GM23338 (cell line): Measurements from ENCODE around the gene HSPD1. TPM values are rescaled to one million over a fixed set of nuclear protein-coding genes. Genes with fewer than 3 reads are reported as not detected.

Experiments used
- ATAC-seq: fragments of 200-7000 bp; cut with Tn5 transposase; 3 replicates; pipeline ENCODE4 v1.9.1; 2020
- DNase-seq: peaks from one replicate; pipeline ENCODE4 v3.0.0-alpha.2; 2015; ENCODE audit warnings: low spot score
- H2AFZ ChIP-seq: fragments of 200-600 bp; sonication (generic); 2 replicates; pipeline ENCODE4 v1.8.0; 2016; ENCODE audit warnings: antibody characterized with exemption, mild to moderate bottlenecking, moderate library complexity
- H3F3A ChIP-seq: fragments of 200-600 bp; sonication (generic); replicated peaks from 2 replicates; pipeline ENCODE4 v1.8.0; 2017; ENCODE audit warnings: antibody characterized with exemption, mixed run types, low read depth
- H3K27ac ChIP-seq: fragments of 200-600 bp; sonication (generic); 2 replicates; pipeline ENCODE4 v1.6.1; 2016; ENCODE audit warnings: low read depth
- H3K27me3 ChIP-seq: fragments of 200-600 bp; sonication (generic); 2 replicates; pipeline ENCODE4 v1.8.0; 2016; ENCODE audit warnings: mild to moderate bottlenecking, mixed run types, moderate library complexity; ENCODE audit not compliant: insufficient read depth
- H3K36me3 ChIP-seq: fragments of 200-600 bp; sonication (generic); 2 replicates; pipeline ENCODE4 v1.8.0; 2016; ENCODE audit warnings: mild to moderate bottlenecking; ENCODE audit not compliant: insufficient read depth
- H3K4me1 ChIP-seq: fragments of 200-600 bp; sonication (generic); 2 replicates; pipeline ENCODE4 v1.8.0; 2016; ENCODE audit warnings: mild to moderate bottlenecking, moderate library complexity; ENCODE audit not compliant: insufficient read depth
- H3K4me2 ChIP-seq: fragments of 200-600 bp; sonication (generic); 2 replicates; pipeline ENCODE4 v1.7.1; 2017; ENCODE audit warnings: mixed run types
- H3K4me3 ChIP-seq: fragments of 200-600 bp; sonication (generic); 2 replicates; pipeline ENCODE4 v1.6.1; 2016; ENCODE audit warnings: mixed run types
- H3K79me2 ChIP-seq: fragments of 200-600 bp; sonication (generic); replicated peaks from 2 replicates; pipeline ENCODE4 v1.8.0; 2017; ENCODE audit warnings: mild to moderate bottlenecking; ENCODE audit not compliant: insufficient read depth
- H3K9me2 ChIP-seq: fragments of 200-600 bp; sonication (generic); 2 replicates; pipeline ENCODE4 v1.8.0; 2017; ENCODE audit not compliant: insufficient read depth
- H4K20me1 ChIP-seq: fragments of 200-600 bp; sonication (generic); replicated peaks from 2 replicates; pipeline ENCODE4 v1.8.0; 2017; ENCODE audit warnings: mild to moderate bottlenecking; ENCODE audit not compliant: insufficient read depth
- H3K27ac Mint-ChIP-seq: 2 replicates; pipeline ENCODE4 v1.8.0; 2020; ENCODE audit warnings: inconsistent platforms, mild to moderate bottlenecking, moderate library complexity, mixed read lengths
- H3K27me3 Mint-ChIP-seq: 3 replicates; pipeline ENCODE4 v1.8.0; 2022; ENCODE audit warnings: low read depth, mild to moderate bottlenecking, moderate library complexity, mixed read lengths, inconsistent platforms; ENCODE audit not compliant: insufficient read depth, poor library complexity
- H3K36me3 Mint-ChIP-seq: 3 replicates; pipeline ENCODE4 v1.8.0; 2021; ENCODE audit warnings: low read depth, mild to moderate bottlenecking, inconsistent platforms, moderate library complexity, mixed read lengths
- H3K4me1 Mint-ChIP-seq: 3 replicates; pipeline ENCODE4 v1.8.0; 2020; ENCODE audit warnings: mild to moderate bottlenecking, inconsistent platforms, mixed read lengths
- H3K4me3 Mint-ChIP-seq: 3 replicates; pipeline ENCODE4 v1.8.0; 2021; ENCODE audit warnings: moderate library complexity, mild to moderate bottlenecking, inconsistent platforms, mixed read lengths
- H3K9me3 Mint-ChIP-seq: 3 replicates; pipeline ENCODE4 v1.8.0; 2020; ENCODE audit warnings: moderate library complexity, mild to moderate bottlenecking, inconsistent platforms, mixed read lengths
- CREB1 ChIP-seq: fragments of 250-450 bp; sonication (Bioruptor Pico); IDR thresholded peaks from 2 replicates; pipeline ENCODE4 v1.5.0; 2020; ENCODE audit warnings: low read depth, mild to moderate bottlenecking, moderate library complexity
- CTCF ChIP-seq, 2 experiments: fragments of 200-600 bp in 1 of 2; sonication (generic) in 1 of 2; conservative IDR thresholded peaks; 2 replicates each; pipeline versions ENCODE4 v1.5.1 to v1.6.1; 2016 to 2017; ENCODE audit warnings: antibody characterized with exemption in 2 of 2, low read depth in 2 of 2, mild to moderate bottlenecking in 2 of 2, moderate library complexity in 1 of 2
- ETS1 ChIP-seq: IDR thresholded peaks from 2 replicates; pipeline ENCODE4 v1.6.1; 2016; ENCODE audit warnings: antibody characterized with exemption
- EZH2phosphoT487 ChIP-seq: fragments of 200-600 bp; sonication (generic); IDR thresholded peaks from one replicate; pipeline ENCODE4 v1.8.1; 2018; ENCODE audit warnings: antibody characterized with exemption; ENCODE audit not compliant: unreplicated experiment
- JUNB ChIP-seq: IDR thresholded peaks from one replicate; pipeline ENCODE4 v1.6.1; 2016; ENCODE audit warnings: antibody characterized with exemption; ENCODE audit not compliant: unreplicated experiment
- NANOG ChIP-seq: IDR thresholded peaks from 2 replicates; pipeline ENCODE4 v1.6.1; 2016; ENCODE audit warnings: antibody characterized with exemption, borderline replicate concordance
- POLR2AphosphoS5 ChIP-seq: IDR thresholded peaks from 2 replicates; pipeline ENCODE4 v1.6.1; 2016; ENCODE audit warnings: antibody characterized with exemption, low read depth
- REST ChIP-seq: IDR thresholded peaks from one replicate; pipeline ENCODE4 v1.6.1; 2018; ENCODE audit warnings: antibody characterized with exemption; ENCODE audit not compliant: unreplicated experiment
- STAT1 ChIP-seq: IDR thresholded peaks from one replicate; pipeline ENCODE4 v1.6.1; 2016; ENCODE audit warnings: antibody characterized with exemption; ENCODE audit not compliant: unreplicated experiment
- ZNF114 ChIP-seq: fragments of 250-450 bp; sonication (Bioruptor Pico); IDR thresholded peaks from 2 replicates; pipeline ENCODE4 v1.5.0; 2020; ENCODE audit warnings: mild to moderate bottlenecking, moderate library complexity
- polyA plus RNA-seq: library from polyadenylated mRNA; unstranded; fragments of >200 nt; fragmentation: Nextera tagmentation; extraction: Ambion mirVana; gene quantifications from 2 replicates; pipeline ENCODE4 v1.2.1, GENCODE V29; 2016
- total RNA-seq: library from RNA; depleted of rRNA; stranded (reverse); fragments of >200 nt; shearing (Covaris generic); gene quantifications from 2 replicates; pipeline ENCODE4 v1.2.3, GENCODE V29; 2014

HSPD1 gene
- total and polyA plus RNA-seq, 2 experiments from 2014 or later, result 880 to 1,188 TPM

- peak overlapping the region; percentile 93 for H3K4me2 ChIP-seq
Observed at GRCh38 chr2:197515315-197515738, 15.7 kb upstream of the HSPD1 start.

More at GRCh38 chr2:197515315-197515738, 15.7 kb upstream of the HSPD1 start:
- peak overlapping the region; percentile 92 for H3K27ac Mint-ChIP-seq
- ATAC-seq (no peak), DNase-seq (no peak)
- 0 out of 2 replicates have a peak, but pooled peaks cover 1% of the 10 kb centered on the region for H3K36me3 ChIP-seq
- H3K79me2 ChIP-seq, result peaks cover 41% of the 10 kb centered on the region
- H2AFZ ChIP-seq, result peak overlapping the region; percentile 95
- H3K27ac ChIP-seq, result peak overlapping the region; percentile 83; the same call in 1 of the 2 replicates
- H3F3A ChIP-seq, result peaks cover 13% of the 10 kb centered on the region; the same call in 1 of the 2 replicates
- H3K9me2 ChIP-seq, result no peaks in the 10 kb centered on the region
- H3K4me1 ChIP-seq, result peaks cover 25% of the 10 kb centered on the region
- peaks cover 14% of the 10 kb centered on the region for H3K27me3 Mint-ChIP-seq
- peak overlapping the region; percentile 96 for H3K4me3 Mint-ChIP-seq
- H4K20me1 ChIP-seq, result peaks cover 19% of the 10 kb centered on the region
- H3K4me1 Mint-ChIP-seq, result peaks cover 26% of the 10 kb centered on the region
- no peak for TF ChIP-seq ZNF114 (CRISPR knock-in tag)
- TF ChIP-seq POLR2AphosphoS5, result no peak
- no peak for TF ChIP-seq STAT1
- TF ChIP-seq CREB1 (CRISPR knock-in tag), result no peak
- TF ChIP-seq EZH2phosphoT487, result no peak
- TF ChIP-seq CTCF (conservative IDR thresholded peaks at IDR 0.05; ENCODE audit: low read depth in 2 of 2), result no peak
- TF ChIP-seq ETS1, result no peak
- TF ChIP-seq JUNB, result no peak
- no peak for TF ChIP-seq REST
- no peak for TF ChIP-seq NANOG
- no peaks in the 10 kb centered on the region for H3K27me3 ChIP-seq
- H3K36me3 Mint-ChIP-seq, result peaks cover 12% of the 10 kb centered on the region
- no peaks in the 10 kb centered on the region; the same call in 2 of the 3 replicates for H3K9me3 Mint-ChIP-seq
- H3K4me3 ChIP-seq, result peak overlapping the region; percentile 86
